Measurements from ENCODE around the gene LRRC36.

Gene LRRC36

GRCh38 chr16:67283826-67284555 is 42.6 kb upstream of the LRRC36 start:
- Histone ChIP-seq H3K27me3 (no peaks in the 10 kb centered on the region), H3K4me1 (no peaks in the 10 kb centered on the region), H3K4me3 (ENCODE audit: low read depth, low read length) (no peak overlapping the region), H3K36me3 (no peaks in the 10 kb centered on the region), H3K9me3 (no peaks in the 10 kb centered on the region)
- no peak for DNase-seq
- no peak for TF ChIP-seq CTCF (IDR thresholded peaks at IDR 0.05; ENCODE audit: low read depth, low read length)

GRCh38 chr16:67284699-67285646 is 41.6 kb upstream of the LRRC36 start:
- DNase-seq: peak; percentile 81
- Histone ChIP-seq H3K9me3 (no peaks in the 10 kb centered on the region), H3K36me3 (no peaks in the 10 kb centered on the region), H3K27me3 (no peaks in the 10 kb centered on the region), H3K4me1 (no peaks in the 10 kb centered on the region), H3K4me3 (ENCODE audit: low read depth, low read length) (no peak overlapping the region)
- peak; percentile 80 for TF ChIP-seq CTCF (IDR thresholded peaks at IDR 0.05; ENCODE audit: low read depth, low read length)

GRCh38 chr16:67286441-67287235 is 40.0 kb upstream of the LRRC36 start:
- TF ChIP-seq CTCF (IDR thresholded peaks at IDR 0.05; ENCODE audit: low read depth, low read length): no peak
- Histone ChIP-seq H3K4me3 (ENCODE audit: low read depth, low read length) (no peak overlapping the region), H3K9me3 (no peaks in the 10 kb centered on the region), H3K36me3 (no peaks in the 10 kb centered on the region), H3K27me3 (no peaks in the 10 kb centered on the region), H3K4me1 (no peaks in the 10 kb centered on the region)
- DNase-seq: no peak

- H3K27me3 ChIP-seq: no peaks in the 10 kb centered on the region
- no peaks in the 10 kb centered on the region for H3K4me1 ChIP-seq
- H3K9me3 ChIP-seq: no peaks in the 10 kb centered on the region
- no peak overlapping the region for H3K4me3 ChIP-seq (ENCODE audit: low read depth, low read length)
- DNase-seq: no peak
- TF ChIP-seq CTCF (IDR thresholded peaks at IDR 0.05; ENCODE audit: low read depth, low read length): no peak
- no peaks in the 10 kb centered on the region for H3K36me3 ChIP-seq
These were observed 38.7 kb upstream of the LRRC36 start for GRCh38 chr16:67287960-67288359.

- DNase-seq: no peak
- Histone ChIP-seq H3K36me3 (no peaks in the 10 kb centered on the region), H3K4me3 (ENCODE audit: low read depth, low read length) (no peak overlapping the region), H3K9me3 (no peaks in the 10 kb centered on the region), H3K4me1 (no peaks in the 10 kb centered on the region), H3K27me3 (no peaks in the 10 kb centered on the region)
- no peak for TF ChIP-seq CTCF (IDR thresholded peaks at IDR 0.05; ENCODE audit: low read depth, low read length)
These were observed 35.2 kb upstream of the LRRC36 start for GRCh38 chr16:67291461-67291860.
